Limb (tissue), 2 donors: ENCODE data around the gene FARSB.

ENCODE experiments used
- DNase-seq, 2 donors: peaks; one replicate each; pipeline ENCODE4 v3.0.0-alpha.2; 2016; ENCODE audit errors: extremely low spot score in 2 of 2

FARSB gene

GRCh38 chr2:222668494-222669154, 12.7 kb upstream of the FARSB start:
- DNase-seq = no peak

GRCh38 chr2:222663479-222663878, 7.6 kb upstream of the FARSB start:
- no peak for DNase-seq

- DNase-seq = peak in 1 of 2 donors; percentile 29
Measured at GRCh38 chr2:222656526-222657446, 894 bp upstream of the FARSB start.

GRCh38 chr2:222653280-222653679, 2.6 kb downstream of the FARSB start:
- no peak for DNase-seq

GRCh38 chr2:222652491-222653255, 3.2 kb downstream of the FARSB start:
- no peak for DNase-seq

GRCh38 chr2:222651718-222652418, 4.0 kb downstream of the FARSB start:
- no peak for DNase-seq

- no peak for DNase-seq
Measured at GRCh38 chr2:222649801-222650200, 6.1 kb downstream of the FARSB start.

GRCh38 chr2:222646008-222646407, 9.9 kb downstream of the FARSB start:
- DNase-seq = no peak

- DNase-seq = no peak
Measured at GRCh38 chr2:222643134-222643533, 12.8 kb downstream of the FARSB start.

GRCh38 chr2:222641336-222641735, 14.6 kb downstream of the FARSB start:
- no peak for DNase-seq

- DNase-seq = no peak
Measured at GRCh38 chr2:222637067-222637466, 18.8 kb downstream of the FARSB start.

- no peak for DNase-seq
Measured at GRCh38 chr2:222635295-222635694, 20.6 kb downstream of the FARSB start.

GRCh38 chr2:222627764-222628163, 28.1 kb downstream of the FARSB start:
- DNase-seq = no peak

- no peak for DNase-seq
Measured at GRCh38 chr2:222623756-222624309, 32.1 kb downstream of the FARSB start.

GRCh38 chr2:222622910-222623309, 33.0 kb downstream of the FARSB start:
- no peak for DNase-seq

GRCh38 chr2:222621893-222622292, 34.0 kb downstream of the FARSB start:
- no peak for DNase-seq

GRCh38 chr2:222615320-222615719, 40.6 kb downstream of the FARSB start:
- no peak for DNase-seq

- DNase-seq = peak in 1 of 2 donors; percentile 67
Measured at GRCh38 chr2:222613715-222614331, 42.1 kb downstream of the FARSB start.

- DNase-seq = no peak
Measured at GRCh38 chr2:222611684-222612083, 44.2 kb downstream of the FARSB start.

GRCh38 chr2:222610746-222611145, 45.1 kb downstream of the FARSB start:
- no peak for DNase-seq

GRCh38 chr2:222609381-222609780, 46.5 kb downstream of the FARSB start:
- DNase-seq = no peak
